ENCODE data around the gene SCYGR4.
"Not testable (repeated sequence)": the region's sequence is repeated elsewhere in the genome, so short reads cannot be mapped to it uniquely, and the experiment has no call there.

Gene SCYGR4, protein sequence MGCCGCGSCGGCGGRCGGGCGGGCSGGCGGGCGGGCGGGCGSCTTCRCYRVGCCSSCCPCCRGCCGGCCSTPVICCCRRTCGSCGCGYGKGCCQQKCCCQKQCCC

DNA sequence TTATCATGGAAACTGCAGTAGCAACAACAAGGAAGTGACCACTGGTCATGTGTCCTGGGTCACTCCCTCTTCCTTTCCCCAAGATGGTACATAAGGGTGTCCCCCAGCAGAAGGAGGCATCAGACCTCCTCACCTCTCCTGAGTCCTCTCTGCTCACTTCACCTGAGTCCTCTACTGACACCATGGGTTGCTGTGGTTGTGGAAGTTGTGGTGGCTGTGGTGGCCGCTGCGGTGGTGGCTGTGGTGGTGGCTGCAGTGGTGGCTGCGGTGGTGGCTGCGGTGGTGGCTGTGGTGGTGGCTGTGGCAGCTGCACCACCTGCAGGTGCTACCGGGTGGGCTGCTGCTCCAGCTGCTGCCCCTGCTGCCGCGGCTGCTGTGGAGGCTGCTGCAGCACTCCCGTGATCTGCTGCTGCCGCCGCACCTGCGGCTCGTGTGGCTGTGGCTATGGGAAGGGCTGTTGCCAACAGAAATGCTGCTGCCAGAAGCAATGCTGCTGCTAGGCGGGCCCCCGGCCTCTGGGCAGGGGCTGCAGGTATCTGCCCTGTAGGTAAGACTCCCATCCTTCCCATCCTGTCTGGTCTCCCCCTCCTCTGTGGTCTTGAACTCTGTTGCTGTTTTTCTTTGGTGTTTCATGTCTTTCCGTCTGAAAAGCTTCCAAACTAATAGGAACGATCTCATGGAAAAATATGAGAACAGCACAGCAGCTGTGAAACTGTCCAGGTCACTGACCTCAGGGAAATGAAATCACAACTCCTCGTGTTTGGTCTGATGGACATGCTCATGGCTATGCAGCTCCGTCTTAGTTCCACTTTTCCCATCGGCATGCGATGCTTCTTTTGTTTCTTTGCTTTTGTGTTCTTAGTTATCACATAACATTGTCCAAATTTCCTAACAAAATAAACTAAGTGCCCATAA, at the start of gene SCYGR4:
Gene SCYGR4, plus strand, starts transcription at position 183 of the 915 bp plus-strand sequence. Its CDS starts 0 bp downstream, at position 183.
- DNase-seq, result no peak

- no peak for DNase-seq
Measured at GRCh38 chr2:227568852-227569169, 48.5 kb upstream of the SCYGR4 start.

GRCh38 chr2:227570615-227571014, 46.7 kb upstream of the SCYGR4 start:
- DNase-seq, result no peak

GRCh38 chr2:227576110-227576509, 41.2 kb upstream of the SCYGR4 start:
- no peak for DNase-seq

DNA sequence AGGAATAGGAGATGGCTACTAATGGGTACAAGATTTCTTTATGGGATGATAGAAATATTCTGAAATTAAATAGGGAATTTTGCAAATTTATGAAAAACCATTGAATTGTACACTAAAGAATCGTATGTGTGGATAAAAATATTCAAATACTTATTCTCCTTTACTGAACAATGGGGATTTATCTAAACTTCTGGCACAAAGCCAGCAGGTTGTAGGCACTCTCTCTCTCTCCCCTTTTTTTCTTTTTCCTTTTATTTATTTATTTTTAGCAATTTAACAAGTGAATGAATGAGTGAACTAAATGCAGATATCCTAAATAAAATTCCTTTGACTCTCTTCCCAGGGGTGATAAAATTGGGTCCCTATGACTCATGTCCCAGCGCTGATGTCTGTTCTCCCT, 40.5 kb upstream of the SCYGR4 start:
- no peak for DNase-seq

DNA sequence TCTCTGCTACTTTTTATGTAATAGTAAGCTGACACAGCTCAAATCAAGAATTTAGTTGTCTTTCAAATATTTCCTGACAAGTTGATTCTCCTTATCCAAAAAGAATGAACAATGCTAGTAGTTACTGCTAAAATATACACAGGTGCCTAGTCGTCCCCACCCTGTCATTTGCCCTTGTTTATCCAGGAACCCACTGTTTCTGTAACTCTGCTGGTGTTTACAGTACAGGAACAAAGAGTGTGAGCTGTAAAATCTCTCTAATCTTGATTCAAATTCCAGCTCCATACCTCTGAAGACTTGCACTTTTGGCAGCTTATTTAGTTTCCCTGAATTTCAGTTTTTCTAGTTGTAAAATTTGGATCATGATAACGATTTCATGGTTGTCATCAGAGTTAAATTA, 39.7 kb upstream of the SCYGR4 start:
- no peak for DNase-seq

DNA sequence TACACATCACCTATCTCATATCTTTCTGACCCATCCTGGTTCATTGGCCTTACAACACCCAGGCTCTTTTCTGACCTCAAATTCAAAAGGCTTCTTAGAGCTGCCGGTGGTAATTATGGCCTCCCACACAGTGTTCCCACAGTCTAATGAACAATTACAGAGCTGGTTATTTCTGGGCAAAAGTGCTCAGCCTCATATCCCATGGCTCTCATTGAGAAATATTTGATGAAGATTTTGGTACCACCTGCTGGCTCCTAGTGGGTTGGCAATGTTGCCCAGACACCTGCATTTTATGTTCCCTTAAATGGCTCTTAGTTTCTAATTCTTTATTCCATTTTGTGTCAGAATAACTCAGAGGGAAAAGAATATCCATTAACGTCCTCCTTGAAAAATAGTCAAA, 38.7 kb upstream of the SCYGR4 start:
- no peak for DNase-seq

DNA sequence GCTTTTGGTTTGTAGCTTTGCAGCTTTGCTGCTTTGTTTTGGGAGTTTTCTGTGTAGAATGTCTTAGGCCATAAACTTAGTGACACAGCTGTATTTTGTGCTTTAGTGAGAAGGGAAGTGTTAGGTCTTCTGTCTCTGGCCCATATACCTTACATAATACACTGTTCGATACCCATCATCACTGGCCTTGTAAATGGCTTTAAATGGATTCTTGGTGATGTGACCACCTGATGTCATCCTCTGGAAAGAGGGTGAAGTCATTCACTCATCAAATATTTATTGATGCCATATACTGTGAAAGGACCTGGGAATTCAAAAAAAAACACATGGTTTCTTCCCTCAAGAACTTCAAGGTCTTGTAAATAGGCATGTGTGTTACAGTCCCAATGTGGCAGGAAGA, 37.5 kb upstream of the SCYGR4 start:
- DNase-seq, result no peak

DNA sequence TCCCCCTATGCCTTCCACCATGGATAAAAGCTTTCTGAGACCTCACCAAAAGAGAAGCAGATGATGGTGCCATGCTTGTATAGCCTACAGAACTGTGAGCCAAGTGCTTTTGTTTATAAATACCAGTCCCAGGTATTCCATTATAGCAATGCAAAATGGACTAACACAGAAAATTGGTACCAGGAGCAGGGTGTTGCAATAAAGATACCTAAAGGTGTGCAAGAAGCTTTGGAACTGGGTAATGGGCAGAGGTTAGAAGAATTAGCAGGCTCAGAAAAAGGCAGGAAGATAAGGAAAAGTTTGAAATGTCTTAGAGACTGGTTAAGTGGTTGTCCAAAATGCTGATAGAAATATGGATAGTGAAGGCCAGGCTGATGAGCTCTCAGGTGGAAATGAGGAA, 34.9 kb upstream of the SCYGR4 start:
- no peak for DNase-seq

DNA sequence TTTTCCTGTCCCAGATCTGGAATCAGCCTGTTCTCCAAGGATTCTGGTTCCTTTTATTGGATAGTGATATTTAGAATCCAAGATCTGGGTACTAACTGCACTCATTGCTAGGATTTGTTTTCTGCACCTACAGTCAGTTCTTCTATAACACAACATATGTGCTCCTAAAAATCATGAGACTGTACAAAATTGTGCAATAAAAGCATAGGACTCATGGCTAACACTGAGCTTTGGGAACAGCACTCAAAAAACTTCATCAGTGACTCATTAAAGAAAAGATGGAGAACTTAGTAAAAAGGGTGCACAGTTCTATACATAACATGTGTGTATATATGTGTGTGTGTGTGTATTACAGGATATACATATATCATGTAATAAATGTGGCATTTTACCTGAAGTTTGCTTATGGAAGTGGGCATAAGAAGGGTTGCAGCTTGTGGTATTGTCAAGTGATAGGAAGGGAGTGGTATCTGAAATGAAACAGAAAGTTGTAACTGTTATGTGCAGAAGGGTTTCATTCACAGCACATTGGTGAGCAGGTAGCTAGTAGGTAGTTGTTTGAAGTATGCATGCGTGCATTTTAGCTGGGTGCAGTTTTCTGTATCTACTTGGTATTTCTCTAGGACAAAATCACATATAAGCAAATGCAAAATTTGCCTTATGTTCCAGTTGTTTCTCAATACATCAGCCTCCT, 24.5 kb upstream of the SCYGR4 start:
- no peak for DNase-seq

GRCh38 chr2:227595797-227596196, 21.5 kb upstream of the SCYGR4 start:
- no peak for DNase-seq

GRCh38 chr2:227597036-227597435, 20.3 kb upstream of the SCYGR4 start:
- no peak for DNase-seq

GRCh38 chr2:227597998-227598397, 19.3 kb upstream of the SCYGR4 start:
- DNase-seq, result no peak

DNA sequence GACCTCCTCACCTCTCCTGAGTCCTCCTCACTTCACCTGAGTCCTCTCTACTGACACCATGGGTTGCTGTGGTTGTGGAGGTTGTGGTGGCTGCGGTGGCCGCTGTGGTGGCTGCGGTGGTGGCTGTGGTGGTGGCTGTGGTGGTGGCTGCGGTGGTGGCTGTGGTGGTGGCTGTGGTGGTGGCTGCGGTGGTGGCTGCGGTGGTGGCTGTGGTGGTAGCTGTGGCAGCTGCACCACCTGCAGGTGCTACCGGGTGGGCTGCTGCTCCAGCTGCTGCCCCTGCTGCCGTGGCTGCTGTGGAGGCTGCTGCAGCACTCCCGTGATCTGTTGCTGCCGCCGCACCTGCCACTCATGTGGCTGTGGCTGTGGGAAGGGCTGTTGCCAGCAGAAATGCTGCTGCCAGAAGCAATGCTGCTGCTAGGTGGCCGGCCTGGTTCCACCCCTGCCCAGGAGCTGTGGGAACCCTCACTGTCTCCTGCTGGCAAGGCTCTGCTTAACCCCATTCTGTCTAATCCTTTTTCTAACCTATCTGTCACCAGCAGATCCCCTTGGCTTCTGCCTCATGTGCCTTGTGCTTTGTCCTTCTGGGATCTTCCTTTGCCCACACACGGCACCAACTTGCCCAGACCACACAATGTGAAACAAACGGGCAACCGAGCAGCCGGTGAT, 18.3 kb upstream of the SCYGR4 start, which contains the start of gene SCYGR2:
Gene SCYGR2, plus strand, starts transcription at position 59 of the 669 bp plus-strand sequence. Its CDS starts 0 bp downstream, at position 59.
- not testable (repeated sequence) for DNase-seq

- no peak for DNase-seq
Measured at GRCh38 chr2:227602358-227602757, 14.9 kb upstream of the SCYGR4 start.

DNA sequence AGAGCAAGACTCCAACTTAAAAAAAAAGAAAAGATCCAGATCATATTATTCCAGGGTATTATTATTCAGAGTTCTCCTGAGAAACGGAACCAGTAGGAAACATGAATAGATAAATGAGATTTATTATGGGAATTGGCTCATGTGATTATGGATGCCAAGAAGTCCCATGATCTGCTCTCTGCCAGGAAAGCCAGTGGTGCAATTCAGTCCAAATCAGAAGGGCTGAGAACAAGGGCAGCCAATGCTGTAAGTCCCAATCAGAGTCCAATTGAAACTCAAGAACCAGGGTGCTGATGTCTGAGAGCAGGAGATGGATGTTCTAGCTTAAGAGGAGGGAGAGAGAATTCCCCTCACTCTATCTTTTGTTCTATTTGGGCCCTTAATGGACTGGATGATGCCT, 10.8 kb upstream of the SCYGR4 start:
- DNase-seq, result no peak

DNA sequence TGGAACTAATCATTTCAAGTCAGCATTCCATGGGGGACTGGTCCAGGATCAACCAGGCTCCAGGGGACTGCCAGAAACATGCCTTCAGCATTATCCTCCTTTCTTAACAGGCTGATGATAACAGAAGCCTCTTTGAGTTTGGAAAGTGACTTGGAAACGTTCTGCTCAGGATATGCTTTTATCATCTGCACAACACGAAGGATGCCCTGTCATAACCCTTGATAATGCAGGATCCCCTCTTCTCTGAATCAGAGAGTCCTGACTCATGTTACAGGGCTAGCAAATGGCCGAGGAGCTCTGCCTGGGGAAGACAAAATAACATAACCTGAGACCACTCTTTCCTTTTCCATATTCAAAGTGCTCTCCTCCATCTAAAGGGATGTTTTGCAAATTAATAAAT, 9.4 kb upstream of the SCYGR4 start:
- no peak for DNase-seq

DNA sequence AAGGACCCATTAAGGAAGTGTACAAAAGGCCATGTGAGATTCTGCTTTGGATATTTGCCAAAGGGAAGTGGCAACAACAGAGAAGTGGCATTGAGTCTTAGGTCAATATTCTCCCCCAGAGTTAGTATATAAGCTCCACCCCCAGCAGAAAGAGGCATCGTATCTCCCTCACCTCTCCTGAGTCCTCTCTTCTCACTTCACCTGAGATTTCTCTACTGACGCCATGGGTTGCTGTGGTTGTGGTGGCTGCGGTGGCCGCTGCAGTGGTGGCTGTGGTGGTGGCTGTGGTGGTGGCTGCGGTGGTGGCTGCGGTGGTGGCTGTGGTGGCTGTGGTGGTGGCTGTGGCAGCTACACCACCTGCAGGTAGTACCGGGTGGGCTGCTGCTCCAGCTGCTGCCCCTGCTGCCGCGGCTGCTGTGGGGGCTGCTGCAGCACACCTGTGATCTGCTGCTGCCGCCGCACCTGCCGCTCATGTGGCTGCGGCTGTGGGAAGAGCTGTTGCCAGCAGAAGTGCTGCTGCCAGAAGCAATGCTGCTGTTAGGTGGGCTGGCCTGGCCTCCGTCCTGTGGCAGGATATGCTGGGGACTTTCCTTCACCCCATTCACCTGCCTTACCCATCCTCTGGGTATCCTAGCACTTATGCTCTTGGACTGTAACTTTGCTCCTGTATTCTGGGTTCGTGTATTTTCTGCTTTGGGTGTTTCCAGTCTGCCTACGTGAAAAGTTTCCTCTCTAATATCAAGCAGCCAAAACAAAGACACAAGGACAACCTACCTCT, 8.5 kb upstream of the SCYGR4 start:
- DNase-seq, result no peak

GRCh38 chr2:227610123-227610522, 7.2 kb upstream of the SCYGR4 start:
- DNase-seq, result no peak

DNA sequence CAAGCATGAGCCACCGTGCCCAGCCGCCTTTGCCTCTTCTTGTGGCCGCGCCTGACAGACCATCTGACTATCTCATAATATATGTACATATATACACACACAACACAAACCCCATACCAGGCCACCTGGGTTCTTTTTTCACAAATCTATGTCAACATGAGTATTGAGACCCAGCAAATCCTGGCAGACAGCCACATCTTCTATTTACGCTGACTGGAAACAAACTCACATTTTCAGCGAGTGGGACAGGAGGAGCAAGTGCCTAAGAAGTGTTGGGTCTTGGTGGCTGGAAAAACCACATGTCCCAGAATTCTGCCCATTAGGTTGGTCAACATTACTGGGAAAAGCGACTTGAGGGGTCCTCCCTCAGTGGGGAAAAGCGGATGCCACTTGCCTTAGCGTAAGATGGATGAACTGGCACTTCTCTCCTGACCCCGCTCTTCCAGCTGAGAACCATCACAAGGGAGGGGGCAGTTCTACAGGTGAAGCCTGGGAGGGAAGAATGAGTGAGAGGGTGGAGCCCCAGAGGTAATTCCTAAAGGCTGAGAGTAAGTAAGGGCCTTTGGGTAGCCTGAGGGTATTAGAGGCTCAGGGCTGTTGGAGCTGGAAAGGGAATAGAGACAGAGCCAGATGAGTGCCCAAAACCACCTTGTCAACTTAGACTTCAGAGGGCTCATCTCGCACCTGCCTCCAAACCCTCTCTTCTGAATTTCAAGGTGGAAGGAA, 4.6 kb upstream of the SCYGR4 start:
- no peak for DNase-seq
